Activated CD8-positive, alpha-beta memory T cell treated with anti-CD3 and anti-CD28 coated beads for 36 hours (primary cell): ENCODE results near the gene ITGAL. TPM values are rescaled to one million over a fixed set of nuclear protein-coding genes. Genes with fewer than 3 reads are reported as not detected.
"Not testable (repeated sequence)": the region's sequence is repeated elsewhere in the genome, so short reads cannot be mapped to it uniquely, and the experiment has no call there.

ENCODE experiments used
- CTCF ChIA-PET: fragments of 350-600 bp; sonication (Branson Sonifier 250); formaldehyde crosslinking; loops from one replicate; lab custom pipeline; 2021; ENCODE audit warnings: antibody characterized with exemption; lab: Charles Lee
- POLR2A ChIA-PET: fragments of 350-600 bp; sonication (Branson Sonifier 250); formaldehyde crosslinking; loops from one replicate; lab custom pipeline; 2021; ENCODE audit warnings: antibody characterized with exemption; lab: Charles Lee
- total RNA-seq, 2 experiments: library from RNA; stranded (reverse); gene quantifications; one replicate each; pipeline ENCODE4 v1.2.3, GENCODE V29; 2021

Gene ITGAL
- total RNA-seq, 2 experiments from 2014 or later, result 222 to 233 TPM

GRCh38 chr16:30509081-30509765 lies 36.7 kb downstream of the ITGAL start:
- ChIA-PET CTCF (interaction anchor here (1.2 kb wide), 1 partner anchor 18 kb away, joined by 4 read pairs; no protein-coding TSS in a partner anchor), POLR2A (no interaction called here)

GRCh38 chr16:30510376-30510938 lies 37.9 kb downstream of the ITGAL start:
- ChIA-PET CTCF (interaction anchor here (0.9 to 1.2 kb wide), 4 partner anchors 12 to 80 kb away, joined by 3 to 4 read pairs (median 4); no protein-coding TSS in a partner anchor), POLR2A (no interaction called here)

GRCh38 chr16:30511509-30511908 lies 39.0 kb downstream of the ITGAL start:
- CTCF ChIA-PET, result interaction anchor here (0.9 to 1.1 kb wide), 2 partner anchors 10 to 28 kb away, joined by 3 read pairs; no protein-coding TSS in a partner anchor

GRCh38 chr16:30515275-30515674 lies 42.7 kb downstream of the ITGAL start:
- CTCF ChIA-PET, result no interaction called here
- POLR2A ChIA-PET, result interaction anchor here (0.6 kb wide), 2 partner anchors 16 to 18 kb away, joined by 3 to 5 read pairs; no protein-coding TSS in a partner anchor

More at GRCh38 chr16:30511509-30511908, 39.0 kb downstream of the ITGAL start:
- POLR2A ChIA-PET, result no interaction called here

- ChIA-PET CTCF (interaction anchor here (0.9 kb wide), 1 partner anchor 20 kb away, joined by 3 read pairs; no protein-coding TSS in a partner anchor), POLR2A (interaction anchor here (0.7 to 0.8 kb wide), 2 partner anchors 10 to 252 kb away, joined by 3 to 5 read pairs; no protein-coding TSS in a partner anchor)
Measured at GRCh38 chr16:30518552-30518951, 46.0 kb downstream of the ITGAL start.

- ChIA-PET CTCF (interaction anchor here (0.9 kb wide), 1 partner anchor 21 kb away, joined by 3 read pairs; no protein-coding TSS in a partner anchor), POLR2A (interaction anchor here (0.7 to 0.8 kb wide), 2 partner anchors 11 to 251 kb away, joined by 3 to 5 read pairs; no protein-coding TSS in a partner anchor)
Measured at GRCh38 chr16:30519120-30520049, 46.8 kb downstream of the ITGAL start.

GRCh38 chr16:30521476-30521872 lies 48.9 kb downstream of the ITGAL start:
- ChIA-PET CTCF (interaction anchor here (0.7 kb wide), 1 partner anchor 11 kb away, joined by 3 read pairs; no protein-coding TSS in a partner anchor), POLR2A (no interaction called here)

GRCh38 chr16:30521873-30522641 lies 49.5 kb downstream of the ITGAL start:
- POLR2A ChIA-PET, result interaction anchor here (0.6 kb wide), 1 partner anchor 64 kb away, joined by 3 read pairs; no protein-coding TSS in a partner anchor
- CTCF ChIA-PET, result interaction anchor here (0.7 to 1.0 kb wide), 2 partner anchors 11 to 93 kb away, joined by 3 read pairs; no protein-coding TSS in a partner anchor

GRCh38 chr16:30522702-30523463 lies 50.3 kb downstream of the ITGAL start:
- CTCF ChIA-PET, result interaction anchor here (1.0 kb wide), 1 partner anchor 93 kb away, joined by 3 read pairs; no protein-coding TSS in a partner anchor
- POLR2A ChIA-PET, result not testable (repeated sequence)

- ChIA-PET CTCF (interaction anchor here (1.7 to 2.1 kb wide), 2 partner anchors 12 to 75 kb away, joined by 3 to 7 read pairs; no protein-coding TSS in a partner anchor), POLR2A (interaction anchor here (0.6 to 1.6 kb wide), 2 partner anchors 10 to 51 kb away, joined by 5 read pairs; partner anchors contain the start of gene ZNF747)
Measured at GRCh38 chr16:30523768-30524574, 51.4 kb downstream of the ITGAL start.

GRCh38 chr16:30524575-30525568 lies 52.3 kb downstream of the ITGAL start:
- POLR2A ChIA-PET, result interaction anchor here (0.6 to 1.6 kb wide), 2 partner anchors 9 to 50 kb away, joined by 5 read pairs; partner anchors contain the start of gene ZNF747
- CTCF ChIA-PET, result interaction anchor here (1.7 to 2.1 kb wide), 2 partner anchors 11 to 76 kb away, joined by 3 to 7 read pairs; no protein-coding TSS in a partner anchor

- POLR2A ChIA-PET, result interaction anchor here (1.6 kb wide), 1 partner anchor 8 kb away, joined by 5 read pairs; the partner anchor contains the start of gene ZNF747
- CTCF ChIA-PET, result interaction anchor here (2.1 kb wide), 1 partner anchor 10 kb away, joined by 7 read pairs; no protein-coding TSS in a partner anchor
Measured at GRCh38 chr16:30525844-30526136, 53.2 kb downstream of the ITGAL start.

GRCh38 chr16:30526137-30526822 lies 53.7 kb downstream of the ITGAL start, which contains the start of gene ZNF768:
TSS of gene ZNF768 (minus strand) at chr16:30526566. CDS start at chr16:30526413, 153 bp downstream.
- ChIA-PET POLR2A (interaction anchor here (0.6 to 1.3 kb wide), 2 partner anchors 53 to 58 kb away, joined by 3 to 4 read pairs; no protein-coding TSS in a partner anchor), CTCF (interaction anchor here (2.1 kb wide), 1 partner anchor 9 kb away, joined by 7 read pairs; no protein-coding TSS in a partner anchor)
